H1 (cell line): ENCODE data around the gene TTC24. TPM values are rescaled to one million over a fixed set of nuclear protein-coding genes. Genes with fewer than 3 reads are reported as not detected.

ENCODE experiments used
- CTCF ChIA-PET: fragments of 300-600 bp; sonication (Branson Sonifier 250); formaldehyde crosslinking; loops from one replicate; lab custom pipeline; 2021; ENCODE audit not compliant: partially characterized antibody; lab: Charles Lee
- POLR2A ChIA-PET: fragments of 300-600 bp; sonication (Branson Sonifier 250); formaldehyde crosslinking; loops from one replicate; lab custom pipeline; 2021; ENCODE audit warnings: inconsistent platforms; ENCODE audit not compliant: partially characterized antibody; lab: Charles Lee
- DNase-seq, 2 experiments: peaks; one replicate each; pipeline versions ENCODE4 v3.0.0 to v3.0.0-alpha.2; 2010 to 2022; ENCODE audit warnings: low spot score in 2 of 2, low read depth in 1 of 2, mixed read lengths in 1 of 2
- FAIRE-seq: peaks from 2 replicates; lab custom pipeline; 2011; peaks lifted over from hg19 to GRCh38; lab: Jason Lieb, UNC
- H2AFZ ChIP-seq: 2 replicates; pipeline ENCODE4 v1.8.1; 2012; ENCODE audit warnings: low read length, inconsistent platforms
- H2AK5ac ChIP-seq: 2 replicates; pipeline ENCODE4 v1.6.1; 2013; ENCODE audit warnings: low read depth, low read length
- H2BK120ac ChIP-seq: replicated peaks from 2 replicates; pipeline ENCODE3; 2013; ENCODE audit warnings: low read depth, low read length, inconsistent platforms
- H2BK12ac ChIP-seq: 2 replicates; pipeline ENCODE4 v1.6.1; 2013; ENCODE audit warnings: low read depth, low read length
- H2BK15ac ChIP-seq: 2 replicates; pipeline ENCODE4 v1.6.1; 2013; ENCODE audit warnings: low read length
- H2BK20ac ChIP-seq: 2 replicates; pipeline ENCODE4 v1.6.1; 2013; ENCODE audit warnings: low read length
- H2BK5ac ChIP-seq: 2 replicates; pipeline ENCODE4 v1.6.1; 2013; ENCODE audit warnings: low read depth, low read length
- H3K14ac ChIP-seq: 2 replicates; pipeline ENCODE4 v1.6.1; 2013; ENCODE audit warnings: inconsistent platforms; ENCODE audit not compliant: insufficient read length
- H3K18ac ChIP-seq: 2 replicates; pipeline ENCODE4 v1.6.1; 2013; ENCODE audit warnings: low read length; ENCODE audit errors: extremely low read depth
- H3K23ac ChIP-seq: 2 replicates; pipeline ENCODE4 v1.6.1; 2013; ENCODE audit warnings: inconsistent platforms; ENCODE audit not compliant: insufficient read length
- H3K23me2 ChIP-seq: 2 replicates; pipeline ENCODE4 v1.6.1; 2013; ENCODE audit warnings: low read depth, low read length
- H3K27ac ChIP-seq: 2 replicates; pipeline ENCODE4 v1.6.1; 2011; ENCODE audit warnings: low read depth, low read length, inconsistent platforms
- H3K27me3 ChIP-seq, 4 experiments: replicated peaks in 1 of 4; 1 replicate in 1 of 4; 2 replicates in 3 of 4; pipeline versions ENCODE4 v1.6.1 to v1.8.1; 2011 to 2013; ENCODE audit warnings: low read length in 3 of 4, mild to moderate bottlenecking in 3 of 4, inconsistent platforms in 2 of 4, mixed read lengths in 2 of 4, moderate library complexity in 1 of 4; ENCODE audit not compliant: control insufficient read depth in 3 of 4, insufficient read depth in 3 of 4; ENCODE audit errors: extremely low read depth in 1 of 4
- H3K36me3 ChIP-seq, 4 experiments: 2 replicates each; pipeline versions ENCODE4 v1.6.1 to v1.8.1; 2011 to 2013; ENCODE audit warnings: mild to moderate bottlenecking in 4 of 4, low read length in 3 of 4, moderate library complexity in 2 of 4, control low read depth in 1 of 4, inconsistent platforms in 1 of 4; ENCODE audit not compliant: insufficient read depth in 4 of 4, control insufficient read depth in 2 of 4
- H3K4ac ChIP-seq: replicated peaks from 2 replicates; pipeline ENCODE3; 2013; ENCODE audit warnings: low read length, low read depth, mixed read lengths, inconsistent platforms; ENCODE audit not compliant: insufficient read length
- H3K4me1 ChIP-seq, 4 experiments: replicated peaks in 1 of 4; 1 replicate in 1 of 4; 2 replicates in 3 of 4; pipeline versions ENCODE4 v1.6.1 to v1.8.1; 2011 to 2013; ENCODE audit warnings: low read length in 3 of 4, inconsistent platforms in 2 of 4, mixed read lengths in 1 of 4; ENCODE audit not compliant: insufficient read depth in 4 of 4, control insufficient read depth in 3 of 4
- H3K4me2 ChIP-seq, 2 experiments: 2 replicates each; pipeline versions ENCODE4 v1.6.1 to v1.8.1; 2011 to 2013; ENCODE audit warnings: low read depth in 2 of 2, low read length in 2 of 2, control low read depth in 1 of 2, inconsistent platforms in 1 of 2, mild to moderate bottlenecking in 1 of 2; ENCODE audit not compliant: insufficient read depth in 1 of 2
- H3K4me3 ChIP-seq, 4 experiments: fragments of 200-600, 300-600 bp in 1 of 4; sonication (generic), shearing (Covaris generic), sonication (Bioruptor Twin) in 1 of 4; 2 replicates each; pipeline versions ENCODE4 v1.5.1 to v1.8.1; 2011 to 2016; ENCODE audit warnings: low read length in 4 of 4, low read depth in 3 of 4, control low read depth in 2 of 4, inconsistent platforms in 2 of 4, mild to moderate bottlenecking in 2 of 4, mixed read lengths in 1 of 4, moderate library complexity in 1 of 4; ENCODE audit not compliant: insufficient read depth in 2 of 4; ENCODE audit errors: extremely low read depth in 1 of 4
- H3K56ac ChIP-seq: replicated peaks from 2 replicates; pipeline ENCODE3; 2013; ENCODE audit warnings: low read depth, mild to moderate bottlenecking, mixed read lengths, low read length, inconsistent platforms; ENCODE audit not compliant: insufficient read length
- H3K79me1 ChIP-seq: 2 replicates; pipeline ENCODE4 v1.6.1; 2013; ENCODE audit warnings: low read depth, low read length, control low read depth
- H3K79me2 ChIP-seq, 2 experiments: 2 replicates each; pipeline versions ENCODE4 v1.6.1 to v1.8.1; 2012 to 2013; ENCODE audit warnings: low read length in 2 of 2, mild to moderate bottlenecking in 2 of 2, inconsistent platforms in 1 of 2; ENCODE audit not compliant: insufficient read depth in 2 of 2, control insufficient read depth in 1 of 2
- H3K9ac ChIP-seq, 4 experiments: replicated peaks in 1 of 4; 1 replicate in 1 of 4; 2 replicates in 3 of 4; pipeline versions ENCODE4 v1.6.1 to v1.8.1; 2011 to 2013; ENCODE audit warnings: low read depth in 3 of 4, low read length in 3 of 4, control low read depth in 2 of 4, mild to moderate bottlenecking in 2 of 4, moderate library complexity in 2 of 4, inconsistent platforms in 1 of 4; ENCODE audit errors: extremely low read depth in 1 of 4
- H3K9me3 ChIP-seq, 2 experiments: 2 replicates each; pipeline versions ENCODE4 v1.6.1 to v1.8.1; 2012 to 2013; ENCODE audit warnings: mild to moderate bottlenecking in 2 of 2, moderate library complexity in 2 of 2, control low read depth in 1 of 2, inconsistent platforms in 1 of 2, low read depth in 1 of 2, low read length in 1 of 2, mixed read lengths in 1 of 2; ENCODE audit not compliant: insufficient read depth in 2 of 2
- H4K20me1 ChIP-seq, 2 experiments: replicated peaks in 1 of 2; 2 replicates each; pipeline versions ENCODE3 to v1.8.1; 2011 to 2013; ENCODE audit warnings: inconsistent platforms in 2 of 2, low read length in 2 of 2, mild to moderate bottlenecking in 1 of 2; ENCODE audit not compliant: insufficient read depth in 2 of 2, control insufficient read depth in 1 of 2
- H4K5ac ChIP-seq: 2 replicates; pipeline ENCODE4 v1.6.1; 2013; ENCODE audit warnings: low read length, low read depth, mixed read lengths, inconsistent platforms; ENCODE audit not compliant: insufficient read length
- H4K8ac ChIP-seq: 2 replicates; pipeline ENCODE4 v1.8.0; 2013; ENCODE audit warnings: mild to moderate bottlenecking, moderate library complexity, low read length, inconsistent platforms; ENCODE audit not compliant: insufficient read depth; ENCODE audit errors: extremely low read depth
- H4K91ac ChIP-seq: replicated peaks from 2 replicates; pipeline ENCODE3; 2013; ENCODE audit warnings: low read length, mixed read lengths, inconsistent platforms; ENCODE audit not compliant: insufficient read length
- PHF8 ChIP-seq: fragments of 200-600 bp; sonication (generic); conservative IDR thresholded peaks from 2 replicates; pipeline ENCODE4 v1.7.1; 2012; ENCODE audit warnings: low read depth, mild to moderate bottlenecking, inconsistent platforms, low read length, moderate library complexity
- SAP30 ChIP-seq: fragments of 300-600 bp; sonication (generic); IDR thresholded peaks from 2 replicates; pipeline ENCODE4 v1.7.1; 2012; ENCODE audit warnings: low read length, moderate library complexity, mild to moderate bottlenecking, inconsistent platforms; ENCODE audit not compliant: insufficient read depth, insufficient replicate concordance
- SUZ12 ChIP-seq: fragments of 200-600 bp; sonication (generic); IDR thresholded peaks from 2 replicates; pipeline ENCODE4 v1.6.1; 2012; ENCODE audit warnings: mild to moderate bottlenecking, inconsistent platforms, low read length, moderate library complexity, mixed read lengths
- ZNF274 ChIP-seq: IDR thresholded peaks from 2 replicates; pipeline ENCODE4 v1.7.0; 2012; ENCODE audit warnings: low read length, borderline replicate concordance; ENCODE audit errors: extremely low read depth
- WGBS, 2 experiments: shearing (Covaris generic) in 1 of 2; methylation state at CpG; one replicate each; pipeline versions ENCODE4 v1.1.6 to v1.1.7; 2013 to 2015; ENCODE audit warnings: low lambda C conversion rate in 2 of 2, mixed read lengths in 2 of 2, inconsistent platforms in 1 of 2, low coverage in 1 of 2, missing lambda C conversion rate in 1 of 2; ENCODE audit not compliant: insufficient replicate concordance in 2 of 2, insufficient coverage in 1 of 2, insufficient read length in 1 of 2; ENCODE audit errors: extremely low coverage in 1 of 2, missing lambda C conversion rate in 1 of 2; 5-methylcytosine and 5-hydroxymethylcytosine counted together
- polyA plus RNA-seq, 7 experiments: library from polyadenylated mRNA; depleted of rRNA in 3 of 7; stranded (reverse) in 5 of 7; unstranded in 2 of 7; fragments of >200 nt in 5 of 7; fragments of 200-250 nt in 2 of 7; gene quantifications; 1 replicate in 5 of 7; 2 replicates in 1 of 7; 4 replicates in 1 of 7; pipeline versions ENCODE4 v1.2.1 to v1.2.3, GENCODE V29; 2011 to 2013; ENCODE audit warnings: missing spikeins in 2 of 7, mixed read lengths in 2 of 7
- total RNA-seq: library from RNA; stranded (reverse); fragmentation: NEBNext Ultra II Directional; extraction: Animal tissue kit (Norgen Biotek cat#: 25700); gene quantifications from 2 replicates; pipeline ENCODE4 v1.2.1, GENCODE V29; 2021

TTC24 gene
- total and polyA plus RNA-seq, 2 of the 8 experiments (the other 6 are each of a cell fraction or from before 2014, with no cell fraction given) = 0.08 TPM; not detected in 1

- Histone ChIP-seq H3K4ac (no peak overlapping the region), H2BK20ac (no peak overlapping the region), H3K14ac (no peak overlapping the region), H2AFZ (no peak overlapping the region), H3K79me2 (no peaks in the 10 kb centered on the region), H2BK120ac (no peak overlapping the region), H3K36me3 (peaks cover 11 to 23% (median 16%) of the 10 kb centered on the region in 4 experiments; a peak in 7 of 8 replicates), H4K20me1 (peaks cover 0 to 7% of the 10 kb centered on the region in 2 experiments), H3K9ac (no peak overlapping the region), H3K27ac (no peak overlapping the region), H3K4me3 (no peak overlapping the region), H2BK5ac (no peak overlapping the region), H3K4me1 (no peaks in the 10 kb centered on the region), H4K91ac (no peak overlapping the region), H2BK15ac (no peak overlapping the region), H3K23ac (no peak overlapping the region), H4K5ac (no peak overlapping the region), H3K9me3 (no peaks in the 10 kb centered on the region), H2BK12ac (no peak overlapping the region), H3K79me1 (no peaks in the 10 kb centered on the region), H3K23me2 (no peaks in the 10 kb centered on the region), H3K27me3 (no peaks in the 10 kb centered on the region), H3K4me2 (no peak overlapping the region), H3K18ac (no peak overlapping the region), H4K8ac (no peak overlapping the region), H2AK5ac (no peak overlapping the region), H3K56ac (no peak overlapping the region)
- FAIRE-seq (no peak), DNase-seq (no peak)
- ChIA-PET CTCF (interaction anchor here (1.1 to 1.9 kb wide), 2 partner anchors 10 to 15 kb away, joined by 3 to 6 read pairs; no protein-coding TSS in a partner anchor), POLR2A (interaction anchor here (1.2 to 2.1 kb wide), 2 partner anchors 14 to 19 kb away, joined by 4 to 8 read pairs; no protein-coding TSS in a partner anchor)
- 97% methylated on average over 3 of the region's 3 CpGs; no CpG with 5 or more reads in 1 of the 2 experiments for WGBS, 2 experiments
- TF ChIP-seq PHF8 (no peak), ZNF274 (no peak), SUZ12 (no peak), SAP30 (no peak)
Observed at GRCh38 chr1:156544592-156545102, 34.9 kb upstream of the TTC24 start.
